Tibial nerve (tissue), 4 donors: Measurements from ENCODE around the gene OBSCN.

Experiments
- EP300 ChIP-seq, 2 donors: sonication (generic); formaldehyde crosslinking; IDR thresholded peaks; one replicate each; pipeline ENCODE4 v1.6.1; 2017; ENCODE audit warnings: antibody characterized with exemption in 2 of 2, mild to moderate bottlenecking in 1 of 2
- TF ChIP-seq, protein P1 (sequence below), 5 experiments: fragments of 200-600 bp in 3 of 5; fragments of 450-650 bp in 2 of 5; sonication (generic) in 3 of 5; IDR thresholded peaks; one replicate each; pipeline ENCODE4 v1.5.1; 2016 to 2019; ENCODE audit warnings: antibody characterized with exemption in 5 of 5, mild to moderate bottlenecking in 3 of 5, moderate library complexity in 2 of 5

GRCh38 chr1:228249513-228250305 is 41.9 kb downstream of the OBSCN start:
- TF ChIP-seq, protein P1, sequence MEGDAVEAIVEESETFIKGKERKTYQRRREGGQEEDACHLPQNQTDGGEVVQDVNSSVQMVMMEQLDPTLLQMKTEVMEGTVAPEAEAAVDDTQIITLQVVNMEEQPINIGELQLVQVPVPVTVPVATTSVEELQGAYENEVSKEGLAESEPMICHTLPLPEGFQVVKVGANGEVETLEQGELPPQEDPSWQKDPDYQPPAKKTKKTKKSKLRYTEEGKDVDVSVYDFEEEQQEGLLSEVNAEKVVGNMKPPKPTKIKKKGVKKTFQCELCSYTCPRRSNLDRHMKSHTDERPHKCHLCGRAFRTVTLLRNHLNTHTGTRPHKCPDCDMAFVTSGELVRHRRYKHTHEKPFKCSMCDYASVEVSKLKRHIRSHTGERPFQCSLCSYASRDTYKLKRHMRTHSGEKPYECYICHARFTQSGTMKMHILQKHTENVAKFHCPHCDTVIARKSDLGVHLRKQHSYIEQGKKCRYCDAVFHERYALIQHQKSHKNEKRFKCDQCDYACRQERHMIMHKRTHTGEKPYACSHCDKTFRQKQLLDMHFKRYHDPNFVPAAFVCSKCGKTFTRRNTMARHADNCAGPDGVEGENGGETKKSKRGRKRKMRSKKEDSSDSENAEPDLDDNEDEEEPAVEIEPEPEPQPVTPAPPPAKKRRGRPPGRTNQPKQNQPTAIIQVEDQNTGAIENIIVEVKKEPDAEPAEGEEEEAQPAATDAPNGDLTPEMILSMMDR (IDR thresholded peaks at IDR 0.05) = no peak
- no peak for TF ChIP-seq EP300 (IDR thresholded peaks at IDR 0.05)
